ENCODE data around the gene TNS1.

The TNS1 gene

DNA sequence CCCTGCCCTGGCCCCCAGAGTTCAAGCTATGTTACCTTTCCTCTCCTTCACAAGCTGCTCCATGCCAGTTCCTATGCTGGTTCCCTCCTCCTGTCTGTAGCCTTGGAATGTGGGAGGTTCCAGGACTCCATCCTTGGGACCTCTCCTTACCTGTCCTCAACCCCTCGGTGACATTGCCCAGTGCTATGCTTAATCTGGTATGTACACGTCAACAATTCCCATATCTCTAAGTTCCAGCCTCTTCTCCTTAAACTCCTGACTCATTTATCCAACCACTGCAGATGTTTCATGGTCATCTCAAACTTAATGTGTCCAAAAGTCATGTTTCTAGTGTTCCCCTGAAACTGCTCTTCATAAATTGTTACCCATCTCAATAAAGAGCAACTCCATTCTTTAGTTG, 160.8 kb downstream of the TNS1 start:
- DNase-seq: no peak

DNA sequence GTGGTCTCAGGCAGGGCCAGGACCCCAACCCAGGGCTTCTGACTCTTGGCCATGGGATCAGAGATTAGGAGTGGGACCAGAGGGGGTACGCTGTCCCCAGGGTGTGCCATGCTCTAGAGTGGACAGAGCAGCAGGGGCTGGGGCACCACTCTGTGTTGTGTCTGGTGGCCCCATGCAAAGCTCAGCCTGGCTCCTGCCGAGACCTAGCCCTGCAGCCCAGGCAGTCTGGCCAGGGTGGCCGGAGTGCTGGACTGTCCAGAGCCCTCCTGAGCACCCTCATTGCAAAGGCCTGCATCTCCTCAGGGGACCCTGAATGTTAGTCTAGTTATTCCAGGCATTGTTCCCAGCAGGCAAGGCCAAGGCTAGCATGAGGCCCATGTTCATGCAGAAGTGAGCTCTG, 162.3 kb downstream of the TNS1 start:
- no peak for DNase-seq

DNA sequence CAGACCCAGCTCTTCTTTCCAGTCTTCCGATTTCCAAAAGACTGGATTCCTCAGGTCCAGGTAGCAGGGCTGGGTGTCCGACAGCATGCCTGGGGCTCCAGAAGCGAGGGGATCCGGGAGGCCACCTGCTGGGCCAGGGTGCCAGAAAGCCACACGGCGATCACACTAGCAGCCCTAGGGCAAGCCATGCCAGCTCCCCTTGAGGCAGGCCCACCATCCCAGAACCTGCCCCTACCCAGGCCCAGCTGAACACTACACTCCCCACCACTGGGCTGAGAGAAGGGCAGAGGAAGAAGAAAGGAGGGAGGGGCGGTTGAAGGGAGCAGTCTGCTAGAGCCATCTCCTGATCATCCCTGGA, 163.1 kb downstream of the TNS1 start:
- DNase-seq: no peak

DNA sequence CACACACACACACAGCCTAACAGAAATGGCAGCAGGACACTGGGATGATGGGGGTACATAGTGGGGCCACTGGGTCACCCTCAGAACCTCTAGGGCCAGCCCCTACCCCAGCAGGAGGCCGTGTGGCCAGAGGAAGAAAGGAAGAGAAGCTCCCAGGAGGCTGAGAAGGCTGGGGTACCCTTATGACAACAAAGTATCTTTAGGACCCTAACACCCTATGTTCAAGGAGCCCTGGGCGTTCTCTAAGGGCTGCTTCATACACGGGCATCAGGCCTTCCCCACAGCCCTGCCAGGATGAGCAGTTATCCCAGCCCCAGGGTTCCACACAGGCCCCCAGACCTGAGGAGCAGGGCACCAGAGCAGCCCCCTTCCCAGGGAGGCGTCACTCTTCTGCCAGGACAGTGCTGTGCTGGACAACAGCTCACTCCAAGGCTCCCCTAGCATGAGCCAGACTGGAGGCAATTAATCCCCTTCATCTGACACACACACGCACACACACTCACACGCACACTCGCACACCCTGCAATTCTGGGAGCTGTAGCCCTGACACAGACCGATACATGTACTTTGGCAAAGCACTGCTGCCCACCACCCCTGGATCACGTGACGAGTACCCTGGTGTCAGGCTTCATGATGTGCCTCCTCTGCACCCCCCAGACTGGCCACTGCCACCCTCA, 163.6 kb downstream of the TNS1 start:
- DNase-seq: no peak

DNA sequence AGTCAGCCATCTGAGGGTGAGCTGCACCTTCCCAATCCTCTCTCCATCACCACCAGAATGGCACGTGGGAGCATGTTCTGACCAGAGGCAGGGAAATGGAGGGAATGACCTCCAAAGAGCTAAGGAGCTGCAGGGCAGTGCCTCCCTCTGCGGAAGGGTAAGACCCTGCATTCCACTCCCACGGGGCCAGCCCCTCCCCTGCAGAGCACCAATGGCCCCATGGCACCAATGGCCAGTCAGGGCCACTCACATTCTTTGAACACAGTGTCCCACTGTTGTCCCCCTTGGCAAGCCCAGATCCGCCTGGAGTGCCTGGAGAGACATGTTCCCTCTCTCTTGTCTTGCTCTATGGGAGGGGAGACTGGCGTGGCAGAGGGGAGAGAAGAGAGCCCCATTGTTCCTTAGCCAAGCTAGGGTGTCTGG, 164.4 kb downstream of the TNS1 start:
- no peak for DNase-seq

DNA sequence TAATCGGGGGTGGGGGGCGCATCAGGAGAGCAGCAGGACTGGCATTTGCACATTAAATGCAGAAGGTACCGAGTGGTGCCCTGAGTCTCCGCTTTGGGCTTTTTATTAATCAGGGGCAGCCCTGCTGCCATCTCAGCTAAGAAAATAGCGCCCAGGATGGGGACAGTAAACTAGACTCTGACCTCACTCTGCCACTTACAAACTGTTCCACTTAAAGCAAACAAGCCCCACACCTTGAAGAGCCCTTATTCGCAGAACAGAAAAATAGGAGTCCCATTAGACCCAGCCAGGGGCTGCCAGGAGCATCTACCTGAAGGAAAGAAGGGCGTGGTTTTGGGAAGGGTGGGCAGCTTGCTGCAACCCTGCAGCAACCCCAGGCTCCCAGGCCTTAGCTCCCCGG, 165.3 kb downstream of the TNS1 start:
- no peak for DNase-seq

DNA sequence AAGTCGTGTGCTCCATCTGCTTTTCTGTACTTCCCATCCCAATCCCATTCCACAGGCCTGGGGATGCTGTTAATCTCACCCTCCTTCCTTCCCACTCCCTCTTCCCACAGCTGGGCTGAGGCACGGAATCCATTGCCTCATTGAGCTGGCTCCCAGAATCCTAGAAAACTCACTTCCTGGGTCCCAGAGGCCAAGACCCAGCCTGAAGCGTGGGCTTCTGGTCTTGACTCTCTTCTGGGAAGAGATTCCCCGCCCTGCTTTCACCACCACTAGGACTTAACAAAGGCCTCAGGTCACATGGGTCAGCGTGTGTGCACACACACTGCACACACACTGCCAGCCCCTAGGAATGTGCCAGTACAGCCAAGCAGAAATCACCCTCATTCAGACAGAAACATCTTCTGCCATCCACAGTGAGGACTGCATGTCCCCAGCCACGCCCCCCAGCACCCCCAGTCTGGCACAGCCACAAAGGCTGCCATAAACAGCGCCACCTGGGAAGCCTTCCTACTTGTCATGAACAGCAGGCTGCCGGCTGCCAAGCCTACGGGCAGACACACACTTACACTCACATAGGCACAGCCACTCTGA, 165.8 kb downstream of the TNS1 start:
- DNase-seq: peak; percentile 76

DNA sequence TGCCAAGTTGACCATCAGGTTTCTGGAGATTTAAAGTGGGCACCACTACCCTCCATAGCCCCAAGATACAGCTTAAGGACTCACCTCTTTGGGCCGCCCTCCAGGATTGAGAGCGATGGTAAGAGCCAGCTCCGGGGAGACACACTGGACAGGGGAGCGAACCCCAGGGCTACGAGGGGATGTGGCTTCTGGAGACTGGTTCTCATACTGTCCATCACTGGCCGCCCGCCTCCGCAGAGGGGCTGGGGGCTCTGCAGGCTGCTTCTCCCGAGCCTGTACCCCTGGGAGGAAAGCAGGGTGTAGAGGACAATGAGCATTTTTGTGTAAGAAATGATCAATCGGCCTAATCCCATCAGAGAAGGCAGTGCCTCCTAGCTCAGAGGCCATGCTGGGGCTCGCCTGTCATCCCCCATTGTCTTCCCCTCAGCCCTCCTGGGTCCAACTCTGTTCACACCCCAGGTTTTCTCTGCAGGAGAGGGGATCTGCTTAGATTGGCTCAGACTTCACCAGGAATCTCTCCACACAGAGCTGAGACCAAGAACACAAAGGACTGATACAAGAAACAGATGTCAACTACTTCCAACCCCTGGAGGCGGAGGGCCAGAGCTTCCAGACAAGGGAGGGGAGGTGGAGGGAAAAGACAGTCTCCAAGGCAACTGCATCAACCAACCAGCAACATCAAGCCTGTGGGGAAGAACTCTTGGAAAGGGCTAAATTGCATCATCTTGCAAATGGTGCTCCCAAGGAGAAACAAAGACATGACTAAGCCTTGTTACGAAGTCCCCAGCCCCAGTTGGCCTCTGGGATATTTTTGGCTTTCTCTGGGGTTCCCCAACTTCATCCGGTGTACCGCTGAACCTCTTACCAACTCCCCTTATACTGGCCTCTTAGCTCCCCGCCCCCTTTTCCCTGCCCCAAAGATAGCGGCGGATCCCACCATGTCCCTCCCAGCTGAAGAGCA, 166.6 kb downstream of the TNS1 start:
- DNase-seq: peak; percentile 91

DNA sequence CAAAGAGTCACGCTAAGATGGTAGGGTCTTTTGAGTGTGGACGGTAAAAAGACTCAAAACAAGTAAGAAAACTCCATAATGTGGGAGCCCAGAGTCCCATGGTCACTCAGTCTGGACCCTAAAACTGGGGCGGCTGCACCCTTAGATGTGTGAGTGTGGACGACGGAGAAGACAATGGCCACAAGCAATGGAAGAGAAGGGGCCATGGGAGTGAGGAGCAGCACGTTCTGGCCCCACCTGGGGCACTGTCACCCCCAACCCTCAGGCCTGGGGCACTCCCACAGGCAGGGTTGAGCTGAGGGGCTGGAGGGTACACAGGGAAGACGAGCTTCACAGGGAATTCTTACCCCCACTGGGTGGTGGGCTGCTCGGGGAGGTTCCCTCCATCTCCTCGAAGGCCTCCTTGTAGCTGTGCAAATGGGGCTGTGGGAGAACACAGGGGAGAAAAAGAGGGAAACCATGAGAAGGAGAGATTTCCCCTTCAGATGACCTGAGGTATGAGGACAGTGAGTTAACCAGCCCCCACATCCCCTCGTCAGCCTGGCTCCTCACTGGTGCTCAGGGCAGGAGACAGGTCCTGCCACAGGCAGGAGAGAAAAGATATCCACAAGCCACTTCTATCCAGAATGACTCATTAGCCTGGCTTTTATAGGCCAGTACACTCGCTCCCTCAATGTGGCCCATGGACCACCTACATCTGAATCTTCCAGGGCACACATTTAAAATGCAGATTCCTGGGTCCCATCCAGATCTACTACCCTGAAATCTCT, 167.9 kb downstream of the TNS1 start:
- DNase-seq: no peak

DNA sequence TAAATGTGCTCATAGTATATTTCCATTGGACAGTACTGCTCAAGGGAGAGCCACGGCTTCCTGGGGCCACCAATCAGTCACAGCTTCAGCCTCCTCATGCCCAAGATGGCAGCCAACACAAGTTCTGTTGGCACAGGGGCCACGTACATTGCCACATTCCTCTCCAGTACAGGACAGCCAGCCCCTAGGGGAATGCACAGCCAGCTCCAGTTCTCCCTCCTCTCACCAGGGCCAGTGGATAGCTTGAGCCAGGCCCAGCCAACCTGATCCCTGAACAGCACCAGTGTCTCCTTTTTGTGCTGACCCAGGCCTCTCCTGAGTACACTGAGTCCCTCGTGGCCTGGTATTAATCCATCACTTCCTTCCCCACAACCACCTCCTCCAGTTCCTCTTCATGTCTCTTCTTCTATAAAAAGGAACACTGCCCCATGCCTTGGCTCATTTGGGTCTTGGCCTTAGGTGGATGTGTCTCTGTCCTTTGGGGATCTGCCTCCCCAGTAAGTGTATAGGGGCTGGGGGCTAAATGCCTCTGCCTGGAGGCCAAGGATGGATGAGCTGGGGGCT, 168.7 kb downstream of the TNS1 start:
- no peak for DNase-seq

DNA sequence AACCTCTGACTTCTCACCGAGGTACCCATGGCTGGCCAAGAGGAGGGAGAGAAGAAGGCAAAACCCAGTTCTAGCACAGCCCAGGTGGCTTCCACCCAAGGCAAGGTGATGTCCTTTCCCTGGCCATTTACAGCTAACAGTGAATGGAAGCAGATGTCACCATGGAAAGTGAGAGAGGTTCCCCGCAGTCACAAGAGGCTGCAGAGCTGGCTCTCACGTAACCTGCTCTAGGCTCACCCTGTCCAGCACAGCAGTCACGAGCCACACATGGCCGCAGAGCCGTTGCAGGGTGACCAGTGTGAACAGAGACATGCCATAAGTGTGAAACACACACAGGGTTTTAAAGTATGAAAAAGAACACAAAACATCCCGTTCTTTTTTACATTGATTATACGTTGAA, 169.4 kb downstream of the TNS1 start:
- DNase-seq: no peak

DNA sequence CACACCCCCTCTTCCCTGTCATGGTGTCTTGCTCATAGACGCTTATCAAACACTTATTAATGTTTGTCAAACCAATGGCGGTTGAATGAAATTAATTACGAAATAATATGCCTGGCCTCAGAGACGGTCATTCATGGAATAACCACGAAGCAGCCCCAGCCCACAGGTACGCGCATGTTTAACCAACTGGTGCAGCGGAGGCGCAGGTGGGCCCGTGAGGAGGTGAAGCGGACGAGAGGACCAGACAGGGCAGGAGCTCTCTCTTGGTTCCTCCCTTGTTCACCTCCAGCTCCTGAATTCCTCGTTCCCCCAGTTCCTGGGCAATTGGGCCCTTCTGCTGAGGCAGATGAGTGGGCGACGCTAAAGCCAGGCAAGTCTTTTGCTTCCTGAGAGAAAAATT, 169.8 kb downstream of the TNS1 start:
- no peak for DNase-seq

DNA sequence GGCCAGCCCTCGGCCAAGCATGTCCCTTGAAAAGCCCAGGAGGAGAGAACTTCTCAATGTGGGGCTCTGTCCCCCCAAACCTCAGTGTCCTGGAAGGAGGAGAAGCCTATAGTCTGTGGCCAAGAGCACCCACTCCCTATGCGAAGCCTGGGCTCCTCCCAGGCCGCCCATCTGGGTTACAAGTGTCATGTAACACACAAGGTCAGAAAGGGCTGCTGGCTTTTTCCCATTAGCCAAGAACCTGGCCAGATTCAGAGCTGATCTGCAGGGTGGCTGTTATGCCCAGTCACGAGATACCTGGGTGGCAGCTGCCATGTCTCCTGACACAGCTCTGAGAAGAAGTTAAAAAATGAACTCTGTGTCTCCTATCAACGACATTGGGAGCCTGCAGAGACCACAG, 170.7 kb downstream of the TNS1 start:
- no peak for DNase-seq

DNA sequence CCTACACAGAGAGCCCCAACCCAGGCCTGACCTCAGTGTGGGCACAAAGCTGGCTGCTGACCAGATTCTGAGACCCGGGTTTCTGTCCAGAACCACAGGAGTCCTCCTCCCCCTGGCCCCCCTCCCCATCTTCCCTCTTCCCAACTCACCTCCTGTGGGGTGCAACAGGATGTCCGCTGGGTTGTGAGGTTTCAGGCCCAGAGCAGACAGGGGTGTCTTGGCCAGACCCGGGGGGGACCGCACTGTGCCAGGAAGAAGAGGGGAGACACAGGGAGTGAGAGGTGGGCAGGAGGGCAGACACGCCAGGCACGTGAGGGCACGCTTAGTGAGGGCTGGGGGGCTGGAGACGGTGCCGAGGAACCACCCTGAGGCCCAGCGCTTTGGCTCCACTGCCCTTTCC, 171.5 kb downstream of the TNS1 start:
- no peak for DNase-seq

DNA sequence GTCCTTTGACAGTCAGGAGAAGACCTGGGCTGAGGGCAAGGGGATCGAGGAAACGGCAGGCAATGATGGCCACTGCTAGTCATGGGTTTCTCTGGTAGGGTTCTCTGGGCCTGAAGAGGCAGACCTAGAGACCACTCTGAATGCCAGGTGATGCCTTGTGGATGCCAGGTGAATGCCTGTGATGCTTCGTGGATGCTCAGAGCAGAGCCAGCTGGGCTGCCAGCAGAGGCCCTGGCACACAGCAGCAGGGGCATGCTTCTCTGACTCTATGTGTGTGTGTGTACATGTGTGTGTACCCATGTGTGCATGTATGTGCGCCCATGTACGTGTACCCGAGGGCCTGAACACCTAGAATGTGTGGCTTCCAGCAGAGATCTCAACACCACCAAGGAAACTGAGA, 172.0 kb downstream of the TNS1 start:
- DNase-seq: no peak

DNA sequence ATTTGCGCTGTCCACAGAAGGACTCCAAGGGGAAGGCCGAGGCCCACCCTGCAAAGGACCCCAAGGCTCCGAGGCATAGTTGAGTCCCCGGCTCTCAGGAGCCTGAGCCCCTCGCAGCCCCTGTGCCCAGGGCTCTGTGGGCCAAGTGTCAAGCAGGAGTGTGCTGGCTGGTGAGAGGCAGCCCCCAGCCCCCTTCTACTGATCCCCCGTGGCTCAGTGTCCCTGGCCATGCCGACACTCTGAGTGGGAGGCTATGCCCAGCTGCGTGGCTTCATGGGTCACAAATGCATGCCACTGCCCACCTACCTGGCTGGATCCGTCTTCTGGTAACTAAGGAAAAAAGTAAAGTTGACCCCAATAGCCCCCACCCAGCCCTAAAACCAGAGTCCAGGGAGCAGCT, 172.7 kb downstream of the TNS1 start:
- no peak for DNase-seq

DNA sequence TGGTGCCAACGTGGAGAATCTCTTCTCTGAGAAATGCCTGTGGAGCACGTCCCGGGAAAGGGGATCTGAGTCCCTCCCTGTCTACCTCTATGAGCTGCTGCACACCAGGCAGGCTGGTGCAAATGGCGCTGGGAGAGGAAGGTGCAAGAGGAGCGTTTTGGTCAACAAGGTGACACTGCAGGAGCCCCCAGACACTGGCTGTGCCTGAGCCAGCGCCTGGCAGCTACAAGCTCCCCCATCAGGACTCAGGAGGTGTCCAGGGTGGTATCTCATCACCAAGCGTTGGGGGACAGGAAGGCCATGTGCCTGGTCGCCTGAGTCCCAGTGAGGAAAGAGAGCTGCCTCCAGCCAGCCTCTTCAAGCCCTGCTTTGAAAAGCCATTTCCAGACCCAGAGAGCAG, 173.4 kb downstream of the TNS1 start:
- DNase-seq: no peak

DNA sequence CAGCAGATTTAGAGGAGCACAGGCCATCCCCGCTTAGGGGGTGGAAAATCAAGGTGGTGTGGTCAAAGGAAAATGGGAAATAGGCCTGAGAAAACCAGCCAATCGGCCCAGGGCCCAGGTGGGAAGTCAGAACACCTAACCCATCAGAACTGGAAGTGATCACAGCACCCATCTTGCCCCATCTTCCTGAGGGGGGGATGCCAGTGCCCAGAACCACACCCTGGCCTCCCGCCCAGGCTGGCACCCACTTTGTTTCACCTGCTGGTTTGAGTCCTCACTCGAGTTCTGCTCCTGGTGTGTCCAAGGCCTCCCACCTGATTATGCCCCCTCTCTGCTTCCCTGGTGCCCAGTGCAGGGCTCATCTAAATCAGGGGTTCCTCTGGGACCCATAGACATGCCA, 174.5 kb downstream of the TNS1 start:
- no peak for DNase-seq

DNA sequence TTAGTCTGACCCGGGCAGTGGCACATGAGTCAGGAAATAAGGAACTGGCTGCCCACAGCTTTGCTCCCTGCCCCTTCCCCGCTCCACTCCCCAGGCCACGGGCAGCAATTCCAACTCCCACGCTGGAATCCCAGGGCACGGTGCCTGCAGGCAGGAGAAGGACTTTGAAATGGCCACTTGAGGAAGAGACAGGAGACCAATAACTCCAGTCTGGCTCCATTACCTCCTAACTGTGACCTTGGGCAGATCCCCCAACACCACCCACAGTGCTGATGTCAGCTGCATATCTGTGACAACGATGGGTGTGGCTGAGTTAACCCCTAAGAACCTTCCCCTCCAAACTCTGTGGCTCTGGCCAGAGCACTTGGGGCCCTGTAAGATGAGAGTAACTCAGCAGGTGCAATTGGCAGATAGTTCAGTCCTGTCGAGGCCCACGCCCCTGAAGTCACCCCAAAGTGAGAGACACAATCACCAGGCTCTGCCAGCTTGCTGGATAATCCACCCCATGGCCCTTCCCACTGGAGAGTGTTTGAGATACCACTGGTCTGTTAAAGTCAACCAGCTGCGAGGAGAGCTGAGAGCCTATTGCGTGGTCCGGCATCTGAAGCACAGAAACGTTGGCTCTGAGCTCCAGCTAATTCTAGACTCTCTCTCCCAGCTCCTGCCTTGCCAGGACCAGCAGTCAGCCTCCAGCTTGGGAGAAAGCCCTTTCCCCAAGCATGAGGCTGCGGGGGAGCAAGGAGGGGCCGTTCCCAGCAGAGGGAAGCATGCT, 175.2 kb downstream of the TNS1 start:
- no peak for DNase-seq

DNA sequence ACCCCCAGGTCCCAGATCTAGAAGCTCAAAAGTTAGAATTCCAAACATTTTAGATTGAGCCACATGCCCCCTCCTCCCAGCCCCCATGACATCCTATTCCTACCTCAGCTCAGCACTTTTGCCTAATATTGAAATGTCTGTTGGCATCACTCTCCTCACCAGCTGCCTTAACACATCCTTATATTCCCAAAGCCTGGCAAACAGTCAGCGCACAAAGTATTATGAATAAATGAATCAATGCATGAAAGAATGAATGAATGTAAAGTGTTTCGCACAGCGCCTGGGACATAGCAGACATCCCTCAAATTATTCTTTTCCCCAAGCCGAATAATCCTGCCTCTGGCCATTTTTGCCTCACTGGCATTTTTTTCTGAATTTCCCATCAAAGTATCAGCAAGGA, 175.8 kb downstream of the TNS1 start:
- DNase-seq: no peak

DNA sequence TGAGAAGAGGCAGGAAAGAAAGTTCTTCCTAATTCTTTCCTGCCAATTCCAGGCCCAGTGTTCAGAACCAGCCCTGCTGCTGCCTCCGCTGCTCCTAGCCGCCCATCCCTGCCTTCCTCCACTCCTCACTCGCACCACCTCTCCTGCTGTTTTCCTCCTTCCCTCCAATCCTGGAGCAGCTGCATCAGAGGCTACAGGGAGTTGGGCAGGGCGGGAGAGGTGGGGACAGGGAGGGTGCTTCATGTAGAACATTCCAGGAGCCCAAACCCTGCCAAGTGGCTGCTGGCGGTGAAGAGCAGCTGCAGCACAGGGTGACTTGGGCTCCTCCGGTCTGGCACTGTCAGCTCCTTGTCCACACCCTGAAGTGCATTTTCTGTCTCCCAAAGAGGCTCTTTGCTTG, 176.3 kb downstream of the TNS1 start:
- no peak for DNase-seq
